ENCODE measurements around the gene KLHL29. TPM values are rescaled to one million over a fixed set of nuclear protein-coding genes. Genes with fewer than 3 reads are reported as not detected.

Gene KLHL29
- total RNA-seq, 1 donor from 2014 or later = 5.5 TPM

DNA sequence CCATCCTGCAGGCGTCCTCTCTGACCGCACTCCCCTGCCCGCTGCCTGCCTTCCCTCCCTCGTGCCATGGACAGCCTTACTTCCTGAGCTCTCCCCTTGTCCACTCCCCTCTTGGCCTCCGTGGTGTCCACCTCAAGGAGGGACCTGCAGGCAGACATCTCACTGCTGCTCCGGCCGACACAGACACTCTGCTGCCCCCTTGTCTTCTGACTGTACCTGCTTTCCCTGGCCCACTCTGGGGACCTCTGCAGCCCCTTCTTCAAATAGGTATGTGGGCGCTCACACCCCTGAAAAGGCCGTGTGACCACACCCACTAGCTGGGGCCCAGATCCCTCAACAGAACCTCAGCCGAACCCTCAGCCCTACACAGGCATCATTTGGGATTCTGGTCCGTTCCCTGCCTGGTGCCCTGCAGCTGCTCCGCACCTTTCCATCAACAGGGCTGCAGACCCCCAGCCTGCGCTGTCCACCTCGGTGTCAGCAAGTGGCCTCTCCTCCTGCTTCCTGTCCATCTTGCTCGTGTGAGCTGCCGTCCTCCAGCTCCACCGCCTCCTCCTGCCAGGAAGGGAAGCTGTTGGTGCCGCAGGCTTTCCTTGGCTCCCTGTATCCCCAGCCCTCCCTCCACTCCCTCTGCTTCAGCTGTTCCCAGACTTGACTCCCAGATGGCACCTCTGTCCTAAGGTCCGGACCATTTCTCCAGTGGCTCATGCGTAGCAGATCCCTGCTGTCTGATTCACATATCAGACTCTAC lies 94.1 kb downstream of the KLHL29 start:
- Histone ChIP-seq H3K27me3 (ENCODE audit: insufficient read depth, low read length) (peaks cover 14% of the 10 kb centered on the region), H3K4me2 (ENCODE audit: low read length) (no peak overlapping the region), H3K4me1 (ENCODE audit: insufficient read depth, low read length) (peaks cover 12% of the 10 kb centered on the region), H3K4me3 (ENCODE audit: insufficient read depth, low read depth, low read length) (no peak overlapping the region), H3K36me3 (ENCODE audit: insufficient read depth, low read length) (no peaks in the 10 kb centered on the region), H3K9me3 (ENCODE audit: insufficient read depth, low read depth, low read length) (no peaks in the 10 kb centered on the region), H4K20me1 (ENCODE audit: insufficient read depth, low read length) (no peaks in the 10 kb centered on the region), H3K79me2 (ENCODE audit: insufficient read depth, low read length) (no peaks in the 10 kb centered on the region), H2AFZ (ENCODE audit: low read depth, low read length) (no peak overlapping the region), H3K9ac (ENCODE audit: low read length) (no peak overlapping the region), H3K27ac (ENCODE audit: low read depth, low read length) (no peak overlapping the region)
- H3K4me1 Mint-ChIP-seq (ENCODE audit: low read depth, unreplicated experiment) = peaks cover 12% of the 10 kb centered on the region
- peaks cover 4% of the 10 kb centered on the region for H3K36me3 Mint-ChIP-seq (ENCODE audit: low read depth, unreplicated experiment)
- no peak for TF ChIP-seq CTCF (IDR thresholded peaks at IDR 0.05; ENCODE audit: insufficient read depth, low read depth, low read length)
- no peak for TF ChIP-seq EZH2 (IDR thresholded peaks at IDR 0.05; ENCODE audit: insufficient read depth, low read length)
- H3K4me3 Mint-ChIP-seq (ENCODE audit: unreplicated experiment) = no peak overlapping the region
- no peak for FAIRE-seq
- H3K27me3 Mint-ChIP-seq (ENCODE audit: low read depth, unreplicated experiment) = peaks cover 61% of the 10 kb centered on the region
- no peak overlapping the region for H3K27ac Mint-ChIP-seq (ENCODE audit: unreplicated experiment)
- DNase-seq (ENCODE audit: low read depth) = no peak
- H3K9me3 Mint-ChIP-seq (ENCODE audit: unreplicated experiment) = peaks cover 2% of the 10 kb centered on the region

- Mint-ChIP-seq H3K4me1 (ENCODE audit: low read depth, unreplicated experiment) (peaks cover 12% of the 10 kb centered on the region), H3K9me3 (ENCODE audit: unreplicated experiment) (peaks cover 2% of the 10 kb centered on the region), H3K36me3 (ENCODE audit: low read depth, unreplicated experiment) (peaks cover 7% of the 10 kb centered on the region), H3K4me3 (ENCODE audit: unreplicated experiment) (no peak overlapping the region), H3K27me3 (ENCODE audit: low read depth, unreplicated experiment) (peaks cover 69% of the 10 kb centered on the region), H3K27ac (ENCODE audit: unreplicated experiment) (peak overlapping the region; percentile 94)
- Histone ChIP-seq H2AFZ (ENCODE audit: low read depth, low read length) (peak overlapping the region; percentile 38), H3K36me3 (ENCODE audit: insufficient read depth, low read length) (no peaks in the 10 kb centered on the region), H3K4me1 (ENCODE audit: insufficient read depth, low read length) (peaks cover 12% of the 10 kb centered on the region), H4K20me1 (ENCODE audit: insufficient read depth, low read length) (no peaks in the 10 kb centered on the region), H3K4me3 (ENCODE audit: insufficient read depth, low read depth, low read length) (no peak overlapping the region), H3K9ac (ENCODE audit: low read length) (peak overlapping the region; percentile 43), H3K27ac (ENCODE audit: low read depth, low read length) (peak overlapping the region; percentile 5), H3K27me3 (ENCODE audit: insufficient read depth, low read length) (peaks cover 20% of the 10 kb centered on the region), H3K9me3 (ENCODE audit: insufficient read depth, low read depth, low read length) (no peaks in the 10 kb centered on the region), H3K79me2 (ENCODE audit: insufficient read depth, low read length) (no peaks in the 10 kb centered on the region), H3K4me2 (ENCODE audit: low read length) (peak overlapping the region; percentile 73)
- TF ChIP-seq CTCF (IDR thresholded peaks at IDR 0.05; ENCODE audit: insufficient read depth, low read depth, low read length) (no peak), EZH2 (IDR thresholded peaks at IDR 0.05; ENCODE audit: insufficient read depth, low read length) (no peak)
- FAIRE-seq (peak; percentile 95), DNase-seq (ENCODE audit: low read depth) (peak; percentile 88)
Measured at GRCh38 chr2:23480957-23481797, 96.2 kb downstream of the KLHL29 start.
